Endothelial cell of umbilical vein (primary cell): Measurements from ENCODE around the gene TENT4A. TPM values are rescaled to one million over a fixed set of nuclear protein-coding genes. Genes with fewer than 3 reads are reported as not detected.

Source experiments
- BruUV-seq: library from RNA; stranded (reverse); fragments of 400-500 nt; replicated peaks from 2 replicates; lab custom pipeline; 2021; lab: Mats Ljungman, UMichigan
- CTCF ChIA-PET: fragments of 300-600, 350-600 bp; sonication (Branson Sonifier 250); formaldehyde crosslinking; loops from one replicate; lab custom pipeline; 2021; ENCODE audit warnings: antibody characterized with exemption, inconsistent platforms; lab: Charles Lee
- POLR2A ChIA-PET: fragments of 300-600, 350-600 bp; sonication (Branson Sonifier 250); formaldehyde crosslinking; loops from one replicate; lab custom pipeline; 2021; ENCODE audit warnings: antibody characterized with exemption, inconsistent platforms; lab: Charles Lee
- DNase-seq: peaks from one replicate; pipeline ENCODE4 v3.0.0-alpha.2; 2011; ENCODE audit warnings: low read depth, low spot score
- FAIRE-seq: peaks from 2 replicates; lab custom pipeline; 2011; peaks lifted over from hg19 to GRCh38; lab: Jason Lieb, UNC
- H2AFZ ChIP-seq: 2 replicates; pipeline ENCODE4 v1.6.0; 2012; ENCODE audit warnings: low read depth, low read length, control low read depth, inconsistent platforms
- H3K27ac ChIP-seq: 2 replicates; pipeline ENCODE4 v1.5.1; 2011; ENCODE audit warnings: low read depth, mild to moderate bottlenecking, control low read depth, low read length, moderate library complexity; ENCODE audit not compliant: insufficient read depth
- H3K27me3 ChIP-seq, 2 experiments: 2 replicates each; pipeline versions ENCODE4 v1.6.0 to v1.6.1; 2011; ENCODE audit warnings: low read length in 2 of 2, mixed read lengths in 1 of 2; ENCODE audit not compliant: control insufficient read depth in 2 of 2, insufficient read depth in 2 of 2
- H3K36me3 ChIP-seq, 2 experiments: 2 replicates in 1 of 2; 3 replicates in 1 of 2; pipeline ENCODE4 v1.5.1; 2011; ENCODE audit warnings: low read length in 2 of 2, mild to moderate bottlenecking in 1 of 2, moderate library complexity in 1 of 2; ENCODE audit not compliant: control insufficient read depth in 2 of 2, insufficient read depth in 2 of 2; ENCODE audit errors: extremely low read depth in 1 of 2
- H3K4me1 ChIP-seq: 3 replicates; pipeline ENCODE4 v1.5.1; 2011; ENCODE audit warnings: mild to moderate bottlenecking, low read length; ENCODE audit not compliant: control insufficient read depth, insufficient read depth; ENCODE audit errors: extremely low read depth
- H3K4me2 ChIP-seq: 2 replicates; pipeline ENCODE4 v1.6.1; 2011; ENCODE audit warnings: low read length, control low read depth, mixed read lengths; ENCODE audit not compliant: insufficient read depth
- H3K4me3 ChIP-seq, 3 experiments: fragments of 200-600 bp in 1 of 3; sonication (generic), shearing (Covaris generic) in 1 of 3; replicated peaks in 1 of 3; 2 replicates each; pipeline ENCODE4 v1.5.1; 2011 to 2016; ENCODE audit warnings: control low read depth in 3 of 3, low read length in 3 of 3, mild to moderate bottlenecking in 2 of 3, inconsistent platforms in 1 of 3, low read depth in 1 of 3, moderate library complexity in 1 of 3; ENCODE audit not compliant: insufficient read depth in 1 of 3
- H3K79me2 ChIP-seq: 2 replicates; pipeline ENCODE4 v1.6.0; 2012; ENCODE audit warnings: low read length, inconsistent platforms; ENCODE audit not compliant: control insufficient read depth, insufficient read depth
- H3K9ac ChIP-seq: replicated peaks from 2 replicates; pipeline ENCODE3; 2011; ENCODE audit warnings: low read length, control low read depth; ENCODE audit not compliant: insufficient read depth; ENCODE audit errors: extremely low read depth
- H3K9me1 ChIP-seq: replicated peaks from 3 replicates; pipeline ENCODE4 v1.6.0; 2011; ENCODE audit warnings: mild to moderate bottlenecking, low read length; ENCODE audit not compliant: control insufficient read depth, insufficient read depth; ENCODE audit errors: extremely low read depth
- H3K9me3 ChIP-seq: replicated peaks from 2 replicates; pipeline ENCODE4 v1.5.1; 2012; ENCODE audit warnings: low read length, inconsistent platforms; ENCODE audit not compliant: control insufficient read depth, insufficient read depth
- H4K20me1 ChIP-seq: replicated peaks from 2 replicates; pipeline ENCODE3; 2011; ENCODE audit warnings: mild to moderate bottlenecking, low read length; ENCODE audit not compliant: control insufficient read depth, insufficient read depth; ENCODE audit errors: extremely low read depth
- EZH2 ChIP-seq: IDR thresholded peaks from 2 replicates; pipeline ENCODE4 v1.6.1; 2012; ENCODE audit warnings: borderline replicate concordance, low read depth, mild to moderate bottlenecking, moderate library complexity, low read length, inconsistent platforms; ENCODE audit not compliant: severe bottlenecking
- FOS ChIP-seq: IDR thresholded peaks from 2 replicates; pipeline ENCODE4 v1.6.1; 2011; ENCODE audit warnings: mild to moderate bottlenecking, low read length, moderate library complexity, borderline replicate concordance; ENCODE audit not compliant: insufficient read depth
- GATA2 ChIP-seq: IDR thresholded peaks from 2 replicates; pipeline ENCODE4 v1.7.0; 2011; ENCODE audit warnings: low read depth, mild to moderate bottlenecking, moderate library complexity, mixed read lengths, low read length; ENCODE audit not compliant: insufficient read length, insufficient read depth
- JUN ChIP-seq: IDR thresholded peaks from 2 replicates; pipeline ENCODE4 v1.6.1; 2011; ENCODE audit warnings: borderline replicate concordance, low read depth; ENCODE audit not compliant: insufficient read length, insufficient read depth
- MYC ChIP-seq: IDR thresholded peaks from one replicate; pipeline ENCODE4 v1.6.1; 2011; ENCODE audit warnings: mild to moderate bottlenecking, low read depth, low read length
- POLR2A ChIP-seq: IDR thresholded peaks from 2 replicates; pipeline ENCODE4 v1.6.1; 2012; ENCODE audit warnings: low read depth, mild to moderate bottlenecking, control low read depth, low read length
- POLR2AphosphoS5 ChIP-seq: IDR thresholded peaks from 2 replicates; pipeline ENCODE4 v1.6.1; 2012; ENCODE audit warnings: low read depth, mild to moderate bottlenecking, control low read depth, low read length, moderate library complexity; ENCODE audit not compliant: insufficient read depth
- dilution Hi-C: fragments of 300-500 bp; cut with MboI; formaldehyde crosslinking; loops from one replicate; pipeline ENCODE4 v1.15.0; 2019; ENCODE audit warnings: low sequenced_read_pairs; ENCODE audit not compliant: extremely low pct_ligation_motif_present
- intact Hi-C: fragments of 100-400 bp; cut with micrococcal nuclease; formaldehyde crosslinking; loops from one replicate; pipeline ENCODE4 v1.10.0; 2022
- polyA plus RNA-seq, 4 experiments: library from polyadenylated mRNA; depleted of rRNA in 3 of 4; stranded (reverse) in 3 of 4; unstranded in 1 of 4; fragments of >200 nt; gene quantifications; 2 replicates each; pipeline versions ENCODE4 v1.2.1 to v1.2.3, GENCODE V29; 2011 to 2012; ENCODE audit warnings: missing spikeins in 1 of 4
- total RNA-seq: library from RNA; stranded (reverse); gene quantifications from 2 replicates; pipeline ENCODE4 v1.2.3, GENCODE V29; 2021
- TF ChIP-seq, protein P1 (sequence below): IDR thresholded peaks from 2 replicates; pipeline ENCODE4 v1.6.1; 2011; ENCODE audit not compliant: insufficient read depth, insufficient read length
- TF ChIP-seq, protein P2 (sequence below), 2 donors: IDR thresholded peaks; 1 replicate in 1 of 2; 2 replicates in 1 of 2; pipeline ENCODE4 v1.5.1; 2011; ENCODE audit warnings: low read length in 2 of 2, mild to moderate bottlenecking in 2 of 2, moderate library complexity in 2 of 2, control low read depth in 1 of 2, inconsistent platforms in 1 of 2, low read depth in 1 of 2; ENCODE audit not compliant: insufficient read depth in 1 of 2; ENCODE audit errors: extremely low read depth in 1 of 2

Gene TENT4A
- total and polyA plus RNA-seq, 2 donors (not counting 3 experiments of a cell fraction or from before 2014, with no cell fraction given): 10.2 to 35.4 TPM

GRCh38 chr5:6804766-6805501, 91.7 kb downstream of the TENT4A start:
- Histone ChIP-seq H3K9me3 (no peaks in the 10 kb centered on the region), H3K79me2 (no peaks in the 10 kb centered on the region), H3K27me3 (no peaks in the 10 kb centered on the region), H3K27ac (no peak overlapping the region), H3K4me3 (no peak overlapping the region), H3K36me3 (no peaks in the 10 kb centered on the region), H3K4me1 (no peaks in the 10 kb centered on the region), H3K4me2 (no peak overlapping the region), H2AFZ (no peak overlapping the region), H3K9me1 (no peaks in the 10 kb centered on the region), H3K9ac (no peak overlapping the region), H4K20me1 (no peaks in the 10 kb centered on the region)
- no TSS peak for BruUV-seq
- TF ChIP-seq, protein P1, sequence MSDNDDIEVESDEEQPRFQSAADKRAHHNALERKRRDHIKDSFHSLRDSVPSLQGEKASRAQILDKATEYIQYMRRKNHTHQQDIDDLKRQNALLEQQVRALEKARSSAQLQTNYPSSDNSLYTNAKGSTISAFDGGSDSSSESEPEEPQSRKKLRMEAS: no peak
- TF ChIP-seq EZH2 (no peak), JUN (no peak), POLR2A (no peak)
- FAIRE-seq: no peak
- dilution Hi-C loops (no loop called here), intact Hi-C loops (no loop called here)
- ChIA-PET CTCF (no interaction called here), POLR2A (no interaction called here)
- no peak for DNase-seq

- Histone ChIP-seq H3K9ac (no peak overlapping the region), H2AFZ (no peak overlapping the region), H3K9me1 (no peaks in the 10 kb centered on the region), H3K4me3 (no peak overlapping the region), H3K4me1 (no peaks in the 10 kb centered on the region), H3K27me3 (no peaks in the 10 kb centered on the region), H3K27ac (no peak overlapping the region), H3K9me3 (no peaks in the 10 kb centered on the region), H3K36me3 (no peaks in the 10 kb centered on the region), H3K4me2 (no peak overlapping the region), H4K20me1 (no peaks in the 10 kb centered on the region), H3K79me2 (no peaks in the 10 kb centered on the region)
- FAIRE-seq (no peak), DNase-seq (no peak)
- ChIA-PET CTCF (no interaction called here), POLR2A (no interaction called here)
- dilution Hi-C loops (no loop called here), intact Hi-C loops (no loop called here)
- no TSS peak for BruUV-seq
- no peak for TF ChIP-seq POLR2AphosphoS5
- no peak for TF ChIP-seq FOS
- TF ChIP-seq EZH2: no peak
- no peak for TF ChIP-seq JUN
- no peak for TF ChIP-seq GATA2
- TF ChIP-seq, protein P2, sequence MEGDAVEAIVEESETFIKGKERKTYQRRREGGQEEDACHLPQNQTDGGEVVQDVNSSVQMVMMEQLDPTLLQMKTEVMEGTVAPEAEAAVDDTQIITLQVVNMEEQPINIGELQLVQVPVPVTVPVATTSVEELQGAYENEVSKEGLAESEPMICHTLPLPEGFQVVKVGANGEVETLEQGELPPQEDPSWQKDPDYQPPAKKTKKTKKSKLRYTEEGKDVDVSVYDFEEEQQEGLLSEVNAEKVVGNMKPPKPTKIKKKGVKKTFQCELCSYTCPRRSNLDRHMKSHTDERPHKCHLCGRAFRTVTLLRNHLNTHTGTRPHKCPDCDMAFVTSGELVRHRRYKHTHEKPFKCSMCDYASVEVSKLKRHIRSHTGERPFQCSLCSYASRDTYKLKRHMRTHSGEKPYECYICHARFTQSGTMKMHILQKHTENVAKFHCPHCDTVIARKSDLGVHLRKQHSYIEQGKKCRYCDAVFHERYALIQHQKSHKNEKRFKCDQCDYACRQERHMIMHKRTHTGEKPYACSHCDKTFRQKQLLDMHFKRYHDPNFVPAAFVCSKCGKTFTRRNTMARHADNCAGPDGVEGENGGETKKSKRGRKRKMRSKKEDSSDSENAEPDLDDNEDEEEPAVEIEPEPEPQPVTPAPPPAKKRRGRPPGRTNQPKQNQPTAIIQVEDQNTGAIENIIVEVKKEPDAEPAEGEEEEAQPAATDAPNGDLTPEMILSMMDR (IDR thresholded peaks at IDR 0.05; ENCODE audit: extremely low read depth in 1 of 2, insufficient read depth in 1 of 2, low read depth in 1 of 2, low read length in 2 of 2): no peak
- no peak for TF ChIP-seq MYC
- no peak for TF ChIP-seq POLR2A
- TF ChIP-seq, protein P1: no peak
These were observed 92.6 kb downstream of the TENT4A start for GRCh38 chr5:6805841-6806240.
